Sigmoid colon (tissue), 4 donors: ENCODE data around the gene VEPH1.
"Not testable (repeated sequence)": the region's sequence is repeated elsewhere in the genome, so short reads cannot be mapped to it uniquely, and the experiment has no call there.

Experiments used
- POLR2A ChIP-seq, 2 donors: fragments of 450-650 bp; IDR thresholded peaks; one replicate each; pipeline ENCODE4 v1.6.1; 2016; ENCODE audit warnings: antibody characterized with exemption in 2 of 2, mild to moderate bottlenecking in 2 of 2, moderate library complexity in 2 of 2
- POLR2AphosphoS5 ChIP-seq, 4 donors: sonication (generic); formaldehyde crosslinking; IDR thresholded peaks; one replicate each; pipeline ENCODE4 v1.6.1; 2017; ENCODE audit warnings: antibody characterized with exemption in 4 of 4
- TF ChIP-seq, protein P1 (sequence below), 4 experiments: fragments of 450-650 bp in 3 of 4; fragments of 200-600 bp in 1 of 4; IDR thresholded peaks; one replicate each; pipeline ENCODE4 v1.5.1; 2016 to 2019; ENCODE audit warnings: antibody characterized with exemption in 4 of 4, mild to moderate bottlenecking in 3 of 4, moderate library complexity in 2 of 4

DNA sequence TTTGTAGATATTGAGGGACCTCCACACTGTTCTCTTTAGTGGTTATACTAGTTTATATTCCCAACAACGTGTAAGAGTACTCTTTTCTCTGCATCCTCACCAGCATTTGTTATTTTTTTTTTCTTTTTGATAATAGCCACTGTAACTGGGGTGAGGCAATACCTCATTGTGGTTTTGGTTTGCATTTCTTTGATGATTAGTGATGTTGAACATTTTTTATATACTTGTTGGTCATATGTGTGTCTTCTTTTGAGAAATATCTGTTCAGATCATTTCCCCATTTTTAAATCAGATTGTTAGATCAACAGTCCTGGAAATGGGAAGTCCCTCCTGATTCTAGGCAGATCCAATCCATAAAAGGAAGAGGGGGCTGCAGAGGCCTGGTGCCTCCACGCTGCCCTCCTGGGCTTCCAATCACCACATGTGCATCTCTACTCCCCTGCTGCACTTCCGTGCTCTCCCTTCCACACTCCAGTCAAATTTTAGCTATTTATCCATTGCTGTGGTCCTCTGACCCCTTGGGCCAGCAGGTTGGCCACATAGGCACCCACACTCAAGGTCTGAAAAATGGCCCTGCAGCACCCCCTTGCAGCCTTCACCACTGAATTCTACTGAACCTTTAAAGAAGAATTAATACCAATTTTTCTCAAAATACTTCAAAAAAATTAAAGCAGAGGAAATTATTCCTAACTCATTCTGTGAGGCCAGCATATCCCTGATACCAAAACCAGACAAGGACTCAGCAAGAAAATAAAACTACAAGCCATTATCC is 154.7 kb downstream of the VEPH1 start:
- TF ChIP-seq, protein P1, sequence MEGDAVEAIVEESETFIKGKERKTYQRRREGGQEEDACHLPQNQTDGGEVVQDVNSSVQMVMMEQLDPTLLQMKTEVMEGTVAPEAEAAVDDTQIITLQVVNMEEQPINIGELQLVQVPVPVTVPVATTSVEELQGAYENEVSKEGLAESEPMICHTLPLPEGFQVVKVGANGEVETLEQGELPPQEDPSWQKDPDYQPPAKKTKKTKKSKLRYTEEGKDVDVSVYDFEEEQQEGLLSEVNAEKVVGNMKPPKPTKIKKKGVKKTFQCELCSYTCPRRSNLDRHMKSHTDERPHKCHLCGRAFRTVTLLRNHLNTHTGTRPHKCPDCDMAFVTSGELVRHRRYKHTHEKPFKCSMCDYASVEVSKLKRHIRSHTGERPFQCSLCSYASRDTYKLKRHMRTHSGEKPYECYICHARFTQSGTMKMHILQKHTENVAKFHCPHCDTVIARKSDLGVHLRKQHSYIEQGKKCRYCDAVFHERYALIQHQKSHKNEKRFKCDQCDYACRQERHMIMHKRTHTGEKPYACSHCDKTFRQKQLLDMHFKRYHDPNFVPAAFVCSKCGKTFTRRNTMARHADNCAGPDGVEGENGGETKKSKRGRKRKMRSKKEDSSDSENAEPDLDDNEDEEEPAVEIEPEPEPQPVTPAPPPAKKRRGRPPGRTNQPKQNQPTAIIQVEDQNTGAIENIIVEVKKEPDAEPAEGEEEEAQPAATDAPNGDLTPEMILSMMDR (IDR thresholded peaks at IDR 0.05) = not testable (repeated sequence)
- TF ChIP-seq POLR2AphosphoS5, POLR2A (IDR thresholded peaks at IDR 0.05): not testable (repeated sequence)
